HepG2 (cell line): ENCODE results near the gene TOR4A. TPM values are rescaled to one million over a fixed set of nuclear protein-coding genes. Genes with fewer than 3 reads are reported as not detected.

Source experiments
- FOXM1 ChIP-seq: sonication (generic); formaldehyde crosslinking; IDR thresholded peaks from 2 replicates; pipeline ENCODE4 v1.5.0; 2020; ENCODE audit warnings: missing genetic modification reagents
- HIC2 ChIP-seq: sonication (generic); formaldehyde crosslinking; IDR thresholded peaks from 2 replicates; pipeline ENCODE4 v1.9.0; 2022; ENCODE audit warnings: low read depth, missing genetic modification reagents
- IRF1 ChIP-seq: sonication (generic); formaldehyde crosslinking; IDR thresholded peaks from 2 replicates; pipeline ENCODE4 v1.4.0; 2020; ENCODE audit warnings: low read depth, mild to moderate bottlenecking, missing genetic modification reagents
- NBN ChIP-seq: fragments of 450-650 bp; conservative IDR thresholded peaks from 2 replicates; pipeline ENCODE4 v1.6.1; 2017
- ONECUT2 ChIP-seq: sonication (generic); formaldehyde crosslinking; IDR thresholded peaks from 2 replicates; pipeline ENCODE4 v1.4.0; 2020; ENCODE audit warnings: missing genetic modification reagents
- PRPF4 ChIP-seq: fragments of 200-400 bp; formaldehyde crosslinking; IDR thresholded peaks from 2 replicates; pipeline ENCODE4 v1.6.1; 2016; ENCODE audit warnings: low read length, low read depth; ENCODE audit not compliant: poor library complexity, severe bottlenecking
- SETDB1 ChIP-seq: sonication (generic); formaldehyde crosslinking; IDR thresholded peaks from 2 replicates; pipeline ENCODE4 v1.5.1; 2020; ENCODE audit warnings: missing genetic modification reagents, mild to moderate bottlenecking, borderline replicate concordance
- SMARCC2 ChIP-seq: fragments of 450-650 bp; IDR thresholded peaks from 2 replicates; pipeline ENCODE4 v1.6.1; 2017; ENCODE audit warnings: antibody characterized with exemption, mild to moderate bottlenecking
- ZBTB39 ChIP-seq: sonication (generic); formaldehyde crosslinking; IDR thresholded peaks from 2 replicates; pipeline ENCODE4 v1.5.0; 2020; ENCODE audit warnings: missing genetic modification reagents
- ZNF143 ChIP-seq: sonication (generic); formaldehyde crosslinking; IDR thresholded peaks from 2 replicates; pipeline ENCODE4 v1.4.0; 2020; ENCODE audit warnings: missing genetic modification reagents
- ZNF224 ChIP-seq: sonication (generic); formaldehyde crosslinking; IDR thresholded peaks from 2 replicates; pipeline ENCODE4 v1.5.0; 2020; ENCODE audit warnings: mild to moderate bottlenecking, missing genetic modification reagents
- ZNF292 ChIP-seq: sonication (generic); formaldehyde crosslinking; IDR thresholded peaks from 2 replicates; pipeline ENCODE4 v1.8.1; 2022; ENCODE audit warnings: mild to moderate bottlenecking, low read depth, missing genetic modification reagents, borderline replicate concordance
- ZNF572 ChIP-seq: sonication (generic); formaldehyde crosslinking; IDR thresholded peaks from 2 replicates; pipeline ENCODE4 v1.5.1; 2020; ENCODE audit warnings: mild to moderate bottlenecking, missing genetic modification reagents
- ZNF629 ChIP-seq: sonication (generic); formaldehyde crosslinking; conservative IDR thresholded peaks from 2 replicates; pipeline ENCODE4 v1.5.0; 2020; ENCODE audit warnings: missing genetic modification reagents
- ZNF780A ChIP-seq: sonication (generic); formaldehyde crosslinking; IDR thresholded peaks from 2 replicates; pipeline ENCODE4 v1.8.0; 2022; ENCODE audit warnings: mild to moderate bottlenecking, missing genetic modification reagents, moderate library complexity
- ZSCAN31 ChIP-seq: sonication (generic); formaldehyde crosslinking; IDR thresholded peaks from 2 replicates; pipeline ENCODE4 v1.5.0; 2020; ENCODE audit warnings: low read depth, mild to moderate bottlenecking, missing genetic modification reagents
- polyA plus RNA-seq, 8 experiments: library from polyadenylated mRNA; depleted of rRNA in 3 of 8; stranded (reverse) in 7 of 8; unstranded in 1 of 8; fragments of >200 nt; fragmentation: Illumina TruSeq in 4 of 8; extraction: Trizol in 4 of 8; gene quantifications; 2 replicates each; pipeline versions ENCODE4 v1.2.1 to v1.2.3, GENCODE V29; 2011 to 2016; ENCODE audit warnings: low read depth in 4 of 8, missing spikeins in 1 of 8, mixed read lengths in 1 of 8; ENCODE audit not compliant: insufficient read depth in 1 of 8
- total RNA-seq, 5 experiments: library from RNA; depleted of rRNA; stranded (reverse); fragments of >200 nt; fragmentation: Illumina TruSeq; extraction: Trizol; gene quantifications; 2 replicates each; pipeline ENCODE4 v1.2.3, GENCODE V29; 2016; ENCODE audit warnings: low read depth in 1 of 5
- TF ChIP-seq, protein P1 (sequence below): sonication (generic); formaldehyde crosslinking; IDR thresholded peaks from 2 replicates; pipeline ENCODE4 v1.8.0; 2022; ENCODE audit warnings: missing genetic modification reagents, mild to moderate bottlenecking, borderline replicate concordance
- TF ChIP-seq, protein P2 (sequence below): IDR thresholded peaks from 2 replicates; pipeline ENCODE4 v1.6.1; 2016
- TF ChIP-seq, protein P3 (sequence below): sonication (generic); formaldehyde crosslinking; IDR thresholded peaks from 2 replicates; pipeline ENCODE4 v1.4.0; 2020; ENCODE audit warnings: missing genetic modification reagents, borderline replicate concordance
- TF ChIP-seq, protein P4 (sequence below): sonication (generic); formaldehyde crosslinking; IDR thresholded peaks from 2 replicates; pipeline ENCODE4 v1.4.0; 2020; ENCODE audit warnings: missing genetic modification reagents

The TOR4A gene
- total and polyA plus RNA-seq, 2 of the 13 experiments (the other 11 are each of a cell fraction or from before 2014, with no cell fraction given) = 11.1 to 14.2 TPM

- TF ChIP-seq, protein P1, sequence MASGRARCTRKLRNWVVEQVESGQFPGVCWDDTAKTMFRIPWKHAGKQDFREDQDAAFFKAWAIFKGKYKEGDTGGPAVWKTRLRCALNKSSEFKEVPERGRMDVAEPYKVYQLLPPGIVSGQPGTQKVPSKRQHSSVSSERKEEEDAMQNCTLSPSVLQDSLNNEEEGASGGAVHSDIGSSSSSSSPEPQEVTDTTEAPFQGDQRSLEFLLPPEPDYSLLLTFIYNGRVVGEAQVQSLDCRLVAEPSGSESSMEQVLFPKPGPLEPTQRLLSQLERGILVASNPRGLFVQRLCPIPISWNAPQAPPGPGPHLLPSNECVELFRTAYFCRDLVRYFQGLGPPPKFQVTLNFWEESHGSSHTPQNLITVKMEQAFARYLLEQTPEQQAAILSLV (CRISPR knock-in tag) = peak; percentile 21; the same call in 1 of the 2 replicates
- no peak; the same call in 1 of the 2 replicates for TF ChIP-seq ZNF572 (CRISPR knock-in tag)
- no peak for TF ChIP-seq SETDB1 (CRISPR knock-in tag)
- 0 out of 2 replicates have a peak, but pooled peaks have one; percentile 23 for TF ChIP-seq ZNF629 (CRISPR knock-in tag)
- no peak for TF ChIP-seq NBN
- TF ChIP-seq ZNF780A (CRISPR knock-in tag) = peak; percentile 56; the same call in 1 of the 2 replicates
- TF ChIP-seq SMARCC2 = no peak
- TF ChIP-seq, protein P2, sequence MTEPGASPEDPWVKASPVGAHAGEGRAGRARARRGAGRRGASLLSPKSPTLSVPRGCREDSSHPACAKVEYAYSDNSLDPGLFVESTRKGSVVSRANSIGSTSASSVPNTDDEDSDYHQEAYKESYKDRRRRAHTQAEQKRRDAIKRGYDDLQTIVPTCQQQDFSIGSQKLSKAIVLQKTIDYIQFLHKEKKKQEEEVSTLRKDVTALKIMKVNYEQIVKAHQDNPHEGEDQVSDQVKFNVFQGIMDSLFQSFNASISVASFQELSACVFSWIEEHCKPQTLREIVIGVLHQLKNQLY (CRISPR knock-in tag) = peak; percentile 78
- peak; percentile 36; the same call in 1 of the 2 replicates for TF ChIP-seq ZBTB39 (CRISPR knock-in tag)
- TF ChIP-seq, protein P3, sequence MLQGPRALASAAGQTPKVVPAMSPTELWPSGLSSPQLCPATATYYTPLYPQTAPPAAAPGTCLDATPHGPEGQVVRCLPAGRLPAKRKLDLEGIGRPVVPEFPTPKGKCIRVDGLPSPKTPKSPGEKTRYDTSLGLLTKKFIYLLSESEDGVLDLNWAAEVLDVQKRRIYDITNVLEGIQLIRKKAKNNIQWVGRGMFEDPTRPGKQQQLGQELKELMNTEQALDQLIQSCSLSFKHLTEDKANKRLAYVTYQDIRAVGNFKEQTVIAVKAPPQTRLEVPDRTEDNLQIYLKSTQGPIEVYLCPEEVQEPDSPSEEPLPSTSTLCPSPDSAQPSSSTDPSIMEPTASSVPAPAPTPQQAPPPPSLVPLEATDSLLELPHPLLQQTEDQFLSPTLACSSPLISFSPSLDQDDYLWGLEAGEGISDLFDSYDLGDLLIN (CRISPR knock-in tag) = no peak
- TF ChIP-seq PRPF4 = no peak
- no peak for TF ChIP-seq ONECUT2
- 0 out of 2 replicates have a peak, but pooled peaks have one; percentile 10 for TF ChIP-seq ZNF143 (CRISPR knock-in tag)
- no peak for TF ChIP-seq IRF1 (CRISPR knock-in tag)
- TF ChIP-seq ZNF292 (CRISPR knock-in tag) = peak; percentile 28; the same call in 1 of the 2 replicates
- peak; percentile 45; the same call in 1 of the 2 replicates for TF ChIP-seq HIC2 (CRISPR knock-in tag)
- TF ChIP-seq, protein P4, sequence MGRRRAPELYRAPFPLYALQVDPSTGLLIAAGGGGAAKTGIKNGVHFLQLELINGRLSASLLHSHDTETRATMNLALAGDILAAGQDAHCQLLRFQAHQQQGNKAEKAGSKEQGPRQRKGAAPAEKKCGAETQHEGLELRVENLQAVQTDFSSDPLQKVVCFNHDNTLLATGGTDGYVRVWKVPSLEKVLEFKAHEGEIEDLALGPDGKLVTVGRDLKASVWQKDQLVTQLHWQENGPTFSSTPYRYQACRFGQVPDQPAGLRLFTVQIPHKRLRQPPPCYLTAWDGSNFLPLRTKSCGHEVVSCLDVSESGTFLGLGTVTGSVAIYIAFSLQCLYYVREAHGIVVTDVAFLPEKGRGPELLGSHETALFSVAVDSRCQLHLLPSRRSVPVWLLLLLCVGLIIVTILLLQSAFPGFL (CRISPR knock-in tag) = no peak
- no peak for TF ChIP-seq FOXM1 (CRISPR knock-in tag)
- no peak; the same call in 1 of the 2 replicates for TF ChIP-seq ZNF224
- peak; percentile 71; the same call in 1 of the 2 replicates for TF ChIP-seq ZSCAN31 (CRISPR knock-in tag)
These were observed 41.1 kb upstream of the TOR4A start (continued) for GRCh38 chr9:137236238-137236935.
